GM19043 (cell line): ENCODE data around the gene MUC5AC.
"Not testable (repeated sequence)": the region's sequence is repeated elsewhere in the genome, so short reads cannot be mapped to it uniquely, and the experiment has no call there.

Experiments used
- ATAC-seq: cut with Tn5 transposase; IDR thresholded peaks from one replicate; pipeline ENCODE4 v1.9.1; 2021; ENCODE audit warnings: low read depth; ENCODE audit not compliant: unreplicated experiment

The MUC5AC gene

GRCh38 chr11:1231396-1232020 is 73.8 kb downstream of the MUC5AC start:
- no peak for ATAC-seq

DNA sequence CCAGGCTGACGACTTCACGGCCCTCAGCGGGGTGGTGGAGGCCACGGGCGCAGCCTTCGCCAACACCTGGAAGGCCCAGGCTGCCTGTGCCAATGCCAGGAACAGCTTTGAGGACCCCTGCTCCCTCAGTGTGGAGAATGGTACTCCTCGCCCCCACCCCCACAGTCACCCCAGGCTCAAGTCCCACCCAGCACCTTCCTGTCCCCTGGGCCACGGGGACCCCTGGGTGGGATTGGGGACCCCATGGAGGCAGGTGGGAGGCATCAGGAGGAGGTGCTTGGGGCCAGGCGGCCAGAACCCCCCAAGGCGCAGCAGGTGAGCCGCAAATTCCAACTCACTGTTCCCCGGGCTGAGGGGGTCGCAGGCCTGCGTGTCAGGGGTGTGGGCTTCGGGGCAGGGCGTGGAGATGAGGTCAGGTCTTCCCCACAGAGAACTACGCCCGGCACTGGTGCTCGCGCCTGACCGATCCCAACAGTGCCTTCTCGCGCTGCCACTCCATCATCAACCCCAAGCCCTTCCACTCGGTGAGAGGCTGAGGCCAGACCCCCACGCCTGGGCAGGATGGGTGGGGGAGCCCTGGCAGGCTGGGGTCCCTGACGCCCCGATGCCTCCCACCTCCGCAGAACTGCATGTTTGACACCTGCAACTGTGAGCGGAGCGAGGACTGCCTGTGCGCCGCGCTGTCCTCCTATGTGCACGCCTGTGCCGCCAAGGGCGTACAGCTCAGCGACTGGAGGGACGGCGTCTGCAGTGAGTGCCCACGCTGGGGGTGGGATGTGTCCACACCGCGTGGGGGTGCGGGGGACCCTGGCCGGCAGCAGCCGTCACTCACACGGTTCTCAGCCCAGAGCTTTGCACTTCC is 74.5 kb downstream of the MUC5AC start:
- ATAC-seq = no peak

GRCh38 chr11:1232883-1233321 is 75.1 kb downstream of the MUC5AC start:
- ATAC-seq = no peak

DNA sequence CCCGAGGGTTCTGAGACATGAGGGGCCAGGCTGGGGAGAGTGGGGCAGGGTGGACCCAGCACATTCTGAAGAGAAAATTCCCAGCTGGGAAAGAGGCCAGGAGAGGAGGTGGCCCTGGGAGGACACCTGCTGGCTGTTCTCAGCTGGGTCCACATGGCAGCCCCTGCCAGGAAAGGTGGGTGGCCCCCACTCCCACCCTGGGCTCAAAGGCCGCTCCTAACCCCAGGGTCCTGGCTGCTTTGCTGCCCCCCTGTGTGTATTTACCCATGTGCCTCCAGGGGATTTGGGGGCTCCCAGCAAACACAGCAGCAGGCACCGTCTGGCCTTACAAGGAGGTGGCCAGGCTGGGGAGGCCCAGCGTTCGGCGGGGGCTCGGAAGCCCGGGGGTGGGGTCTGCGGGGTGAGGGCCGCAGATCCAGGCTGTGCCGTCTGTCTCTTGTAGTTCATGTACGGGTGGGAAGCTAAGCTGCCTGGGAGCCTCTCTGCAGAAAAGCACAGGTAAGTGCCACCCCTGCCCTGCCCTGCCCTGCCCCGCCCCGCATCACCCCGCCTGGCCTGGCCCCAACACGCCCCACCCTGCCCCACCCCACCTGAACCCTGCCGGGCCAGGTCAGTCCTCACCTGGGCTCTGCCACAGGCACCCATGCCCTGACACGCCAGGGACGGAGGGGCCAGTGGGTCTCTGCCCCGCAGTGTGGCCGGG is 75.7 kb downstream of the MUC5AC start:
- no peak for ATAC-seq

DNA sequence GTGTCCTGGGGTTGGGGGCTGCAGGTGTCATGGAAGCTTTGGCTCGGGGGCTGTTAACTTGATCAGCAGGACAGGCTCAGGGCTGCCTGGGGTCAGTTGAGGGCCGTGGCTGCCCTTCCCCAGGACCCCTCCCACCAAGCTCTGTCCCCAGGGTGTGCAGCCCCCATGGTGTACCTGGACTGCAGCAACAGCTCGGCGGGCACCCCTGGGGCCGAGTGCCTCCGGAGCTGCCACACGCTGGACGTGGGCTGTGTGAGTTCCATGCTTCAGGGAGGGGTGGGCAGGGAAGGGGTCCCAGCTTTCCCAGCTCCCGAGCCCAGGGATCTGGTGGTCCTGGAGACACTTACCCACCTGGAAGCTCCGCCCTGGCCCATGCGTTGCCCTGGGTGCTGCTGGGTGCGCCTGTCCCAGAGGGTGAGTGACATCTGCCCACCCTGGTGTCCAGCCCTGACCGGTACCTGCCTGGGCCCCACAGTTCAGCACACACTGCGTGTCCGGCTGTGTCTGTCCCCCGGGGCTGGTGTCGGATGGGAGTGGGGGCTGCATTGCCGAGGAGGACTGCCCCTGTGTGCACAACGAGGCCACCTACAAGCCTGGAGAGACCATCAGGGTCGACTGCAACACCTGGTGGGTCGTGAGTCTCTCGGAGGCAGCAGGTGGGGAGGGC is 76.4 kb downstream of the MUC5AC start:
- ATAC-seq = no peak

DNA sequence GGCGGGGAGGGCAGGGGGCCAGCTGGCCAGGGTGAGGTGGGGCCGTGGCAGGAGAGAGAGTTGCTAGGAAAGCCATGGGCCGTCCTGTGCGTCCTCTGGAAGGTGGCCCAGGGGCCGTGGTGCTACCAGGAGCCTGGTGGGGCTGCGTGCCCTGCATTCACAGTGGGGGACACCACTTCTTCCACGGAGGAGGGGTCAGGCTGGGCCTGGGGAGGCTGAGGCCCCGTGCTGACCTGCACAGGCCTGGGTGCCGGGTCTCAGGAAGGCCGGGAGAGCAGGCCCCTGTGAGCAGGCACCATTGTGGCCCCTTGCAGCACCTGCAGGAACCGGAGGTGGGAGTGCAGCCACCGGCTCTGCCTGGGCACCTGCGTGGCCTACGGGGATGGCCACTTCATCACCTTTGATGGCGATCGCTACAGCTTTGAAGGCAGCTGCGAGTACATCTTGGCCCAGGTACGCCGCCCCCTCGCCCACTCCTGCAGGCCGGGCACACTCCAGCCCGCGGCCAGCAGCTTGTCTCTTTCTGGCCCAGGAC is 77.1 kb downstream of the MUC5AC start:
- ATAC-seq = no peak

GRCh38 chr11:1235306-1235900 is 77.7 kb downstream of the MUC5AC start:
- no peak for ATAC-seq

DNA sequence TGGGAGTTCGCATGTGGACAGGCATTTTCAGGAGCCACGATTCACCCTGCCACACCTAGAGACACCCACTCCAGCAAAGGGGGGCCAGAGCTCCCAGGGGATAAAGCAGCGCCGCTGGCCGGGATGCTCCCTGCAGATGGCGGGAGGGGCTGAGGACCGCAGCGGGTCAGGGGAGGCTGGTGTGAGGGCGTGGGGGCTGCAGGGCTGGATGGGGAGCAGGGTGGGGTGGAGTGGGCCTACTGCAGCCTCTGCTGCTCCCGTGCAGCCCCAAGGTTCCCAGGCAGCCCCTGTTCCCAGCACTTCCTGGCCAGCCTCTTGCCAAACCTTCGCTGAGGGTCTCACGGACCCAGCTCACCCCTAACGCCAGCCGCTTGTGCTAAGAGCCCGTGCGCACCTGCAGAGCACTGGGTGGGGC is 78.2 kb downstream of the MUC5AC start:
- ATAC-seq = no peak

DNA sequence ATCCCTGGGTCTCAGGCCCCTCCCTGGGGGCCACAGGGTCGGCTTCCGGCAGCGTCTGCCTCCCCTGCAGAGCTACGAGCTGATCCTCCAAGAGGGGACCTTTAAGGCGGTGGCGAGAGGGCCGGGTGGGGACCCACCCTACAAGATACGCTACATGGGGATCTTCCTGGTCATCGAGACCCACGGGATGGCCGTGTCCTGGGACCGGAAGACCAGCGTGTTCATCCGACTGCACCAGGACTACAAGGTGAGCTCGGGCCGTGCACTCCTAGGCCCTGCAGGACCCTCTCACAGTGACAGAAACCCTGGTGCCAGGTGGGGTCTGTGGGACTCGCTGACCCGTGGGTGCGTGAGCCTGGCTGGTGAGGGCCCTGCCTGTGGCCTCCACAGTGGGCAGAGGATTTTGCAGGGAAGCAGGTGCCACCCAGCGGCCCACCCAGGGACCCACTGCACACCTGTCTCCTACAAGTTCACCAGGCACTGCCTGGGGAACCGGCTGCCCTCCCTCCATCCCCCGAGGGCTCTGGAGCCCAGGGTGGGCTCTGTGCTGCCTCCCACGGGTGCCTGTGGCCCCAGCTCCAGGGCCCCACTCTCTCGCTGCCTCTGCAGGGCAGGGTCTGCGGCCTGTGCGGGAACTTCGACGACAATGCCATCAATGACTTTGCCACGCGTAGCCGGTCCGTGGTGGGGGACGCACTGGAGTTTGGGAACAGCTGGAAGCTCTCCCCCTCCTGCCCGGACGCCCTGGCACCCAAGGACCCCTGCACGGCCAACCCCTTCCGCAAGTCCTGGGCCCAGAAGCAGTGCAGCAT is 78.8 kb downstream of the MUC5AC start:
- no peak for ATAC-seq

- no peak for ATAC-seq
Observed at GRCh38 chr11:1237128-1237580, 79.4 kb downstream of the MUC5AC start.

DNA sequence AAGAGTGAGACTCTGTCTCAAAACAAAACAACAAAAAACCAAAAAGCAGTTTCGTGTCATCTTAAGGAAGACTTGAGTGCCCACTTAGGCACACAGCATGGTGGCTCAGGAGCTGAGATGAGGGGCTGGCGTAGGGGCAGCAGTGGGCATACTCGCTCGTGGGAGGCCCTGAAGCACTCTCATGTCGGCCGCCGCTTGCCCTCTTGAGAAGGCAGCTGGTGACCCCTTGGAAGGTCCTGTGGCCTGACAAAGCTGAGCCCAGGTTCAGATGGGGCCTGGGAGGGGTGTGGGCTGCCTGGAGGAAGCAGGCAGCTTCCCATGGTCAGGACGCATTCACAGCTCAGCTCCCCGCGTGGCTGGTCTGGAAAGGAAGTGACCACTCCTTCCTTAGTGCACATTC is 80.1 kb downstream of the MUC5AC start:
- no peak for ATAC-seq

DNA sequence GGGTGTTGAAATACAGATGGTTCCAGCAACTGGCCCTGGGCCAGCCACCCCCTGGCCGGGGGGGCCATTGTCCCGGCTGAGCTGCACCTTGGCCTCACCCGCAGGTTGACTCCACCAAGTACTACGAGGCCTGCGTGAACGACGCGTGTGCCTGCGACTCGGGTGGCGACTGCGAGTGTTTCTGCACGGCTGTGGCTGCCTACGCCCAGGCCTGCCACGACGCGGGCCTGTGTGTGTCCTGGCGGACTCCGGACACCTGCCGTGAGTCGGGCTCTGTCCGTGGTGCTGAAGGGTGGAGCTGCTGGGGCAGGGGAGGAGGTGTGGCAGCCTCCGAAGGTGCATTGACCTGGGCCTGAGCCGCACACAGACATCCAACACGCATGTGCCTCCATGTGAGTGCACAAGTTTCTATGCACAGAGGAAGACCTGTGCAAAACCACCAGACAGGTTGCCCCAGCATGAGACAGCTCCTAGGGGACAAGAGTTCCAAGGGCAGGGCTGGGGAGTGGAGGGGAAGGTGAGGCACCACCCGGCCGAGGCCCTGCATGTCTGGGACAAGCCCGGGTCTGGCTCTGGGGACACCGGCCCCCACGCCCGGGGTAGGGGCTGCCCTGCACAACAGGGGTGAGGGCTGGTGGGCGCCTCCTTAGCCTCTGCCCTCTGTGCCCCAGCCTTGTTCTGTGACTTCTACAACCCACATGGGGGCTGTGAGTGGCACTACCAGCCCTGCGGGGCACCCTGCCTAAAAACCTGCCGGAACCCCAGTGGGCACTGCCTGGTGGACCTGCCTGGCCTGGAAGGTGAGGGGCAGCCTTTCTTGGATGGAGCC is 81.2 kb downstream of the MUC5AC start:
- ATAC-seq = no peak

GRCh38 chr11:1239596-1240205 is 81.9 kb downstream of the MUC5AC start:
- ATAC-seq = no peak

- no peak for ATAC-seq
Observed at GRCh38 chr11:1240771-1241170, 83.0 kb downstream of the MUC5AC start.

DNA sequence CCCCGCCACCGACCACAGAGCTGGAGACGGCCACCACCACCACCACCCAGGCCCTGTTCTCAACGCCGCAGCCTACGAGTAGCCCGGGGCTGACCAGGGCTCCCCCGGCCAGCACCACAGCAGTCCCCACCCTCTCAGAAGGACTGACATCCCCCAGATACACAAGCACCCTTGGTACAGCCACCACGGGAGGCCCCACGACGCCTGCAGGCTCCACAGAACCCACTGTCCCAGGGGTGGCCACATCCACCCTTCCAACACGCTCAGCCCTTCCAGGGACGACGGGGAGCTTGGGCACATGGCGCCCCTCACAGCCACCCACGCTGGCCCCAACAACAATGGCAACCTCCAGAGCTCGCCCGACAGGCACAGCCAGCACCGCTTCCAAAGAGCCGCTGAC is 84.0 kb downstream of the MUC5AC start:
- ATAC-seq = no peak

GRCh38 chr11:1242289-1242688 is 84.5 kb downstream of the MUC5AC start:
- no peak for ATAC-seq

DNA sequence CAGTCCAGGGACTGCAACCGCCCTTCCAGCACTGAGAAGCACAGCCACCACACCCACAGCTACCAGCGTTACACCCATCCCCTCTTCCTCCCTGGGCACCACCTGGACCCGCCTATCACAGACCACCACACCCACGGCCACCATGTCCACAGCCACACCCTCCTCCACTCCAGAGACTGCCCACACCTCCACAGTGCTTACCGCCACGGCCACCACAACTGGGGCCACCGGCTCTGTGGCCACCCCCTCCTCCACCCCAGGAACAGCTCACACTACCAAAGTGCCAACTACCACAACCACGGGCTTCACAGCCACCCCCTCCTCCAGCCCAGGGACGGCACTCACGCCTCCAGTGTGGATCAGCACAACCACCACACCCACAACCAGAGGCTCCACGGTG is 85.0 kb downstream of the MUC5AC start:
- ATAC-seq = not testable (repeated sequence)

DNA sequence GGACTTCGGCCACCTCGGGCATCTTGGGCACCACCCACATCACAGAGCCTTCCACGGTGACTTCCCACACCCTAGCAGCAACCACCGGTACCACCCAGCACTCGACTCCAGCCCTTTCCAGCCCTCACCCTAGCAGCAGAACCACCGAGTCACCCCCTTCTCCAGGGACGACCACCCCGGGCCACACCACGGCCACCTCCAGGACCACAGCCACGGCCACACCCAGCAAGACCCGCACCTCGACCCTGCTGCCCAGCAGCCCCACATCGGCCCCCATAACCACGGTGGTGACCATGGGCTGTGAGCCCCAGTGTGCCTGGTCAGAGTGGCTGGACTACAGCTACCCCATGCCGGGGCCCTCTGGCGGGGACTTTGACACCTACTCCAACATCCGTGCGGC is 85.8 kb downstream of the MUC5AC start:
- ATAC-seq = not testable (repeated sequence)
